PC-3 (cell line): ENCODE measurements around the gene MKLN1.

Experiments used
- EZH2 ChIP-seq: fragments of 300-600 bp; sonication (generic); IDR thresholded peaks from one replicate; pipeline ENCODE4 v1.6.1; 2017; ENCODE audit warnings: antibody characterized with exemption, mild to moderate bottlenecking, low read length; ENCODE audit not compliant: unreplicated experiment
- EZH2phosphoT487 ChIP-seq: fragments of 300-600 bp; sonication (generic); IDR thresholded peaks from 2 replicates; pipeline ENCODE4 v1.6.1; 2018; ENCODE audit warnings: mild to moderate bottlenecking, antibody characterized with exemption, low read length, borderline replicate concordance
- TF ChIP-seq, protein P1 (sequence below): fragments of 300-600 bp; sonication (generic); conservative IDR thresholded peaks from 2 replicates; pipeline ENCODE4 v1.5.1; 2017; ENCODE audit warnings: antibody characterized with exemption, low read depth, mild to moderate bottlenecking, low read length

DNA sequence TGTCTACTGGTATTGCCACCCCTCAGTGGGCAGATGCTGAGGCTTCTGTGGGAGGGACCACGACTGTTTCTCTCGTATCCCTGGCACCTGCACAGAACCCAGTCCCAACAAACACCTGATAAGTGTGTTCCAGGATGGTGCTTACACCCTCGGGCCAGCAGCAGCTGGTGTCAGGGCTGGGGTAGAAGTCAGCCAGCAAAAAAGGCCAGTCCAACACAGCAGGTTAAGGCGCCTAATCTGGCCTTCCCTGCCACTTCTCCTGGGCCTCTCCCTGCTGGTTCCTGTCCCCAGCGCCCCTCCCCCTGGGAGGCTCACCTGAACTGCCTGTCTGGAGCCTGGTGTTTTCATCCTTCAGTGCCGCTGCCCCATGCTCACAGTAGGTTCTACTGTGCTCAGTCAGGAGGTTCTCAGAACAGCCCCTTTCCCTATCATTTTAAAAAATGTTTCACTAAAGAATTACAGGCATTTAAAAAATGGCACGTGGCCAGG lies 208.7 kb downstream of the MKLN1 start:
- TF ChIP-seq EZH2phosphoT487 (no peak), EZH2 (no peak)
- TF ChIP-seq, protein P1, sequence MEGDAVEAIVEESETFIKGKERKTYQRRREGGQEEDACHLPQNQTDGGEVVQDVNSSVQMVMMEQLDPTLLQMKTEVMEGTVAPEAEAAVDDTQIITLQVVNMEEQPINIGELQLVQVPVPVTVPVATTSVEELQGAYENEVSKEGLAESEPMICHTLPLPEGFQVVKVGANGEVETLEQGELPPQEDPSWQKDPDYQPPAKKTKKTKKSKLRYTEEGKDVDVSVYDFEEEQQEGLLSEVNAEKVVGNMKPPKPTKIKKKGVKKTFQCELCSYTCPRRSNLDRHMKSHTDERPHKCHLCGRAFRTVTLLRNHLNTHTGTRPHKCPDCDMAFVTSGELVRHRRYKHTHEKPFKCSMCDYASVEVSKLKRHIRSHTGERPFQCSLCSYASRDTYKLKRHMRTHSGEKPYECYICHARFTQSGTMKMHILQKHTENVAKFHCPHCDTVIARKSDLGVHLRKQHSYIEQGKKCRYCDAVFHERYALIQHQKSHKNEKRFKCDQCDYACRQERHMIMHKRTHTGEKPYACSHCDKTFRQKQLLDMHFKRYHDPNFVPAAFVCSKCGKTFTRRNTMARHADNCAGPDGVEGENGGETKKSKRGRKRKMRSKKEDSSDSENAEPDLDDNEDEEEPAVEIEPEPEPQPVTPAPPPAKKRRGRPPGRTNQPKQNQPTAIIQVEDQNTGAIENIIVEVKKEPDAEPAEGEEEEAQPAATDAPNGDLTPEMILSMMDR: no peak
